ENCODE results near the gene TACR2.
A peak's percentile ranks its signal among the peaks of the same experiment; 100 is the strongest.

Gene TACR2

GRCh38 chr10:69402386-69402785, 14.3 kb downstream of the TACR2 start:
- DNase-seq (ENCODE audit: low spot score): no peak

GRCh38 chr10:69401416-69401815, 15.3 kb downstream of the TACR2 start:
- DNase-seq (ENCODE audit: low spot score): no peak

GRCh38 chr10:69400936-69401335, 15.8 kb downstream of the TACR2 start:
- DNase-seq (ENCODE audit: low spot score): no peak

GRCh38 chr10:69398466-69398865, 18.3 kb downstream of the TACR2 start:
- no peak for DNase-seq (ENCODE audit: low spot score)

GRCh38 chr10:69397972-69398371, 18.7 kb downstream of the TACR2 start:
- no peak for DNase-seq (ENCODE audit: low spot score)

GRCh38 chr10:69394020-69394419, 22.7 kb downstream of the TACR2 start:
- DNase-seq (ENCODE audit: low spot score): no peak

GRCh38 chr10:69392481-69393000, 24.2 kb downstream of the TACR2 start:
- peak; percentile 89 for DNase-seq (ENCODE audit: low spot score)

- no peak for DNase-seq (ENCODE audit: low spot score)
These were observed 25.6 kb downstream of the TACR2 start for GRCh38 chr10:69391158-69391557.

GRCh38 chr10:69389827-69390490, 26.8 kb downstream of the TACR2 start:
- peak; percentile 46 for DNase-seq (ENCODE audit: low spot score)

GRCh38 chr10:69388488-69388887, 28.2 kb downstream of the TACR2 start:
- no peak for DNase-seq (ENCODE audit: low spot score)

- no peak for DNase-seq (ENCODE audit: low spot score)
These were observed 29.2 kb downstream of the TACR2 start for GRCh38 chr10:69387500-69387899.

GRCh38 chr10:69385454-69386350, 31.0 kb downstream of the TACR2 start:
- no peak for DNase-seq (ENCODE audit: low spot score)

GRCh38 chr10:69384320-69384719, 32.4 kb downstream of the TACR2 start:
- no peak for DNase-seq (ENCODE audit: low spot score)

- peak; percentile 90 for DNase-seq (ENCODE audit: low spot score)
These were observed 33.2 kb downstream of the TACR2 start for GRCh38 chr10:69383558-69383957.

GRCh38 chr10:69382382-69383117, 34.2 kb downstream of the TACR2 start:
- peak; percentile 91 for DNase-seq (ENCODE audit: low spot score)

GRCh38 chr10:69379800-69380199, 36.9 kb downstream of the TACR2 start:
- DNase-seq (ENCODE audit: low spot score): no peak

GRCh38 chr10:69377933-69378332, 38.8 kb downstream of the TACR2 start:
- DNase-seq (ENCODE audit: low spot score): no peak

- no peak for DNase-seq (ENCODE audit: low spot score)
These were observed 39.5 kb downstream of the TACR2 start for GRCh38 chr10:69377191-69377590.

- no peak for DNase-seq (ENCODE audit: low spot score)
These were observed 40.1 kb downstream of the TACR2 start for GRCh38 chr10:69376662-69377061.

GRCh38 chr10:69375307-69376151, 41.2 kb downstream of the TACR2 start:
- peak; percentile 50 for DNase-seq (ENCODE audit: low spot score)

GRCh38 chr10:69374931-69375306, 41.8 kb downstream of the TACR2 start:
- no peak for DNase-seq (ENCODE audit: low spot score)

- no peak for DNase-seq (ENCODE audit: low spot score)
These were observed 42.5 kb downstream of the TACR2 start for GRCh38 chr10:69374242-69374641.
